Esophagus squamous epithelium (tissue), 5 donors: ENCODE data around the gene ACACA. TPM values are rescaled to one million over a fixed set of nuclear protein-coding genes. Genes with fewer than 3 reads are reported as not detected.
"Not testable (repeated sequence)": the region's sequence is repeated elsewhere in the genome, so short reads cannot be mapped to it uniquely, and the experiment has no call there.

ENCODE experiments used
- DNase-seq: peaks from one replicate; lab custom pipeline; 2025; lab: John Stamatoyannopoulos, UW
- H3K27ac ChIP-seq, 4 donors: fragments of 200-600 bp; sonication (generic); one replicate each; pipeline ENCODE4 v1.5.1; 2016 to 2019; ENCODE audit warnings: mild to moderate bottlenecking in 1 of 4
- H3K27me3 ChIP-seq, 4 donors: fragments of 200-600 bp; sonication (generic); 1 replicate in 3 of 4; 2 replicates in 1 of 4; pipeline versions ENCODE4 v1.5.1 to v1.6.0; 2017 to 2021; ENCODE audit warnings: antibody characterized with exemption in 1 of 4
- H3K36me3 ChIP-seq, 3 donors: fragments of 200-600 bp; sonication (generic); one replicate each; pipeline ENCODE4 v1.5.1; 2016 to 2019
- H3K4me1 ChIP-seq, 3 donors: fragments of 200-600 bp; sonication (generic); one replicate each; pipeline ENCODE4 v1.5.1; 2017 to 2019
- H3K4me3 ChIP-seq, 4 donors: fragments of 200-600 bp; sonication (generic); 1 replicate in 3 of 4; 2 replicates in 1 of 4; pipeline ENCODE4 v1.5.1; 2016 to 2019; ENCODE audit warnings: mild to moderate bottlenecking in 2 of 4, moderate library complexity in 1 of 4
- H3K9me3 ChIP-seq, 3 donors: fragments of 200-600 bp; sonication (generic); one replicate each; pipeline ENCODE4 v1.5.1; 2016 to 2019
- POLR2A ChIP-seq, 4 donors: fragments of 450-650 bp; IDR thresholded peaks; one replicate each; pipeline ENCODE4 v1.6.1; 2017; ENCODE audit warnings: antibody characterized with exemption in 4 of 4, mild to moderate bottlenecking in 4 of 4, moderate library complexity in 3 of 4
- WGBS, 2 donors: methylation state at CpG; one replicate each; pipeline ENCODE4 v1.1.5; 2018; 5-methylcytosine and 5-hydroxymethylcytosine counted together
- intact Hi-C: fragments of 100-400 bp; cut with DNase I; formaldehyde crosslinking; loops from one replicate; pipeline ENCODE4 v1.15.0; 2022
- total RNA-seq, 4 donors: library from RNA; depleted of rRNA; stranded (reverse); fragments of >200 nt; gene quantifications; one replicate each; pipeline ENCODE4 v1.1.0, GENCODE V29; 2016
- TF ChIP-seq, protein P1 (sequence below), 6 experiments: fragments of 450-650 bp in 4 of 6; fragments of 200-600 bp in 2 of 6; sonication (generic) in 2 of 6; IDR thresholded peaks; one replicate each; pipeline ENCODE4 v1.5.1; 2016 to 2019; ENCODE audit warnings: antibody characterized with exemption in 6 of 6, mild to moderate bottlenecking in 4 of 6, moderate library complexity in 4 of 6
- donor health status: DM: yes; HTN: yes; CAD: no.

The ACACA gene
- total RNA-seq, 4 donors from 2014 or later: 34.5 to 81.0 (median 55.8) TPM

DNA sequence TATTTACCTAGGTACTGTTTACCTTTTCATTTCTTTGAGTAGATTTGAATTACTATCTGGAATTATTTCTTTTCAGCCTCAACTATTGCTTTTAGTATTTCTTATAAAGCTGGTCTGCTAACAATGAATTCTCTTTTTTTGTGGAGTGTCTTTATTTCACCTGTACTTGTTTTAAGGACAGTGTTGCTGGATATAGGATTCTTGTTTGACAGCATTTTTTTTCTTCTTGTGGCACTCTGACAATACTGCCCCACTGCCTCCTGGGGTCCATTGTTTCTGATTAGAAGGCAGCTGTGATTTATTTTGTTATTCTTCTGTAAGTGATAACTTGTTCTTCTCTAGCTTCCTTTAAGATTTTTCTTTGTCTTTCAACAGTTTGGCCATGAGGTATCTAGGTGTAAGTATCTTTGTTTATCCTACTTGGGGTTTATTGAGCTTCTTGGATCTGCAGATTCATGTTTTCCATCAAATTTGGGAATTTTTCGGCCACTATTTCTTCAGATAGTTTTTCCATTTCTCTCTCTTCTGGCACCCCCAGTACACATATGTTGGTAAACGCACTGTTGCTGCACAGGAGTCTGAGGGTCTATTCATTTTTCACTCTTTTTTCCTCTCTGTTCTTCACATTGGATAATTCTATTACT lies 327.4 kb downstream of the ACACA start:
- intact Hi-C loops: no loop called here
- TF ChIP-seq POLR2A (IDR thresholded peaks at IDR 0.05): no peak
- TF ChIP-seq, protein P1, sequence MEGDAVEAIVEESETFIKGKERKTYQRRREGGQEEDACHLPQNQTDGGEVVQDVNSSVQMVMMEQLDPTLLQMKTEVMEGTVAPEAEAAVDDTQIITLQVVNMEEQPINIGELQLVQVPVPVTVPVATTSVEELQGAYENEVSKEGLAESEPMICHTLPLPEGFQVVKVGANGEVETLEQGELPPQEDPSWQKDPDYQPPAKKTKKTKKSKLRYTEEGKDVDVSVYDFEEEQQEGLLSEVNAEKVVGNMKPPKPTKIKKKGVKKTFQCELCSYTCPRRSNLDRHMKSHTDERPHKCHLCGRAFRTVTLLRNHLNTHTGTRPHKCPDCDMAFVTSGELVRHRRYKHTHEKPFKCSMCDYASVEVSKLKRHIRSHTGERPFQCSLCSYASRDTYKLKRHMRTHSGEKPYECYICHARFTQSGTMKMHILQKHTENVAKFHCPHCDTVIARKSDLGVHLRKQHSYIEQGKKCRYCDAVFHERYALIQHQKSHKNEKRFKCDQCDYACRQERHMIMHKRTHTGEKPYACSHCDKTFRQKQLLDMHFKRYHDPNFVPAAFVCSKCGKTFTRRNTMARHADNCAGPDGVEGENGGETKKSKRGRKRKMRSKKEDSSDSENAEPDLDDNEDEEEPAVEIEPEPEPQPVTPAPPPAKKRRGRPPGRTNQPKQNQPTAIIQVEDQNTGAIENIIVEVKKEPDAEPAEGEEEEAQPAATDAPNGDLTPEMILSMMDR (IDR thresholded peaks at IDR 0.05): no peak
- Histone ChIP-seq H3K4me3 (no peak overlapping the region), H3K9me3 (peaks cover 0 to 9% (median 0%) of the 10 kb centered on the region in 3 donors), H3K4me1 (no peaks in the 10 kb centered on the region), H3K27me3 (no peaks in the 10 kb centered on the region), H3K36me3 (no peaks in the 10 kb centered on the region), H3K27ac (no peak overlapping the region)
- DNase-seq: no peak
- WGBS, 2 donors: 87 to 90% methylated on average over 2 of the region's 2 CpGs

DNA sequence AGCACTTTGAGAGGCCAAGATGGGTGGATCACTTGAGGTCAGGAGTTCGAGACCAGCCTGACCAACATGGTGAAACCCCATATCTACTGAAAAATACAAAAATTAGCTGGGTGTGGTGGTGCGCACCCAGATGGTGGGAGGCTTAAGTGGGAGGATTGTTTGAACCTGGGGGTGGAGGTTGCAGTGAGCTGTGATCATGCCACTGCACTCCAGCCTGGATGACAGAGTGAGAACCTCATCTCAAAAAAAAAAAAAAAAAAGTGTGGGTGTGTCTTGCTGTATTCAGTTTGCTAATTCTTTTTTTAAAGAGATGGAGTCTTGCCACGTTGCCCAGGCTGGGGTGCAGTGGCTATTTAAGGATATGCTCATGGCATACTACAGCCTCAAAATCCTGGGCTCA lies 333.2 kb downstream of the ACACA start:
- DNase-seq, H3K27ac ChIP-seq, intact Hi-C loops, H3K9me3 ChIP-seq, H3K4me3 ChIP-seq, H3K27me3 ChIP-seq, H3K36me3 ChIP-seq, H3K4me1 ChIP-seq: not testable (repeated sequence)
- WGBS, 2 donors: 67 to 70% methylated on average over 3 of the region's 3 CpGs

DNA sequence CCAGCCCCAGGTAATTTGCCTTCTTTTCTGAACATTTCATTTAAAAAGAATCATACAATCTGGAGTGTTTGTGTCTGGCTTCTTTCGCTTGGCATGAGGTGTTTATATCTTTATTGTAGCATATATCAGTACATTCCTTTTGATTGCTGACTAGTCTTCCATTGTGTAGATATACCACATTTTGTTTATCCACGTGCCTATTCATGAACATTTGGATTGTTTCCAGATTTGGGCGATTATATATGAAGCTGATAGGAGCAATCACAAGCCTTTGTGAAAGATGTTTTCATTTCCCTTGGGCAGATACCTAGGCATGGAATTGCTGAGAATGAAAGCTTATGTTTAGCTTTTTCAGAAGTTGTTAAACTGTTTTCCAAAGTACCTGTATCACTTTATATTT lies 337.5 kb downstream of the ACACA start:
- Histone ChIP-seq H3K9me3 (no peaks in the 10 kb centered on the region), H3K27ac (no peak overlapping the region), H3K27me3 (peaks cover 0 to 50% (median 0%) of the 10 kb centered on the region in 4 donors), H3K36me3 (no peaks in the 10 kb centered on the region), H3K4me3 (no peak overlapping the region), H3K4me1 (peaks cover 0 to 12% (median 0%) of the 10 kb centered on the region in 3 donors)
- intact Hi-C loops: no loop called here
- no peak for DNase-seq
- TF ChIP-seq, protein P1 (IDR thresholded peaks at IDR 0.05): no peak
- TF ChIP-seq POLR2A (IDR thresholded peaks at IDR 0.05): no peak
- WGBS, 2 donors: 88 to 89% methylated on average over 3 of the region's 3 CpGs

DNA sequence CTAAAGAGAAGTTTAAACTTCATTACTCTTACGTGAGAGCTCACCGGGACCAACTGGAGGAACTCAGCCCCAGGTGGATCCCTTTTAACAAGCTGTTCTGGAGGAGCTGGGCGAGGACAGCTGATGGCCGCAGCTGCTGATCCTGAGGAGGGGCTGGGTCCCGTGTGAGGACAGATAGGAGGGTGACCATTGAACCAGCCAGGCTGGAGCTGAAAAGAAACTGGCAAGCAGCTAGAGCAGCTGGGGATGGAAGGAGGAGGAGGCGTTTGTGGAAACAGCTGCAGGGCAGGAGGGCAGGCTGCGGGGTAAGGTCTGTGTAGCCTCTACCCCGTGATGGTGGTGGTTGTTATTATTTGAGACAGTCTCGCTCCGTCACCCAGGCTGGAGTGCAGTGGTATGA lies 338.4 kb downstream of the ACACA start:
- Histone ChIP-seq H3K4me1 (peaks cover 0 to 12% (median 0%) of the 10 kb centered on the region in 3 donors), H3K27ac (no peak overlapping the region), H3K36me3 (no peaks in the 10 kb centered on the region), H3K9me3 (no peaks in the 10 kb centered on the region), H3K4me3 (no peak overlapping the region), H3K27me3 (peaks cover 0 to 50% (median 0%) of the 10 kb centered on the region in 4 donors)
- intact Hi-C loops: no loop called here
- WGBS, 2 donors: 63 to 66% methylated on average over 6 to 10 of the region's 10 CpGs
- no peak for DNase-seq
- TF ChIP-seq, protein P1 (IDR thresholded peaks at IDR 0.05): no peak

DNA sequence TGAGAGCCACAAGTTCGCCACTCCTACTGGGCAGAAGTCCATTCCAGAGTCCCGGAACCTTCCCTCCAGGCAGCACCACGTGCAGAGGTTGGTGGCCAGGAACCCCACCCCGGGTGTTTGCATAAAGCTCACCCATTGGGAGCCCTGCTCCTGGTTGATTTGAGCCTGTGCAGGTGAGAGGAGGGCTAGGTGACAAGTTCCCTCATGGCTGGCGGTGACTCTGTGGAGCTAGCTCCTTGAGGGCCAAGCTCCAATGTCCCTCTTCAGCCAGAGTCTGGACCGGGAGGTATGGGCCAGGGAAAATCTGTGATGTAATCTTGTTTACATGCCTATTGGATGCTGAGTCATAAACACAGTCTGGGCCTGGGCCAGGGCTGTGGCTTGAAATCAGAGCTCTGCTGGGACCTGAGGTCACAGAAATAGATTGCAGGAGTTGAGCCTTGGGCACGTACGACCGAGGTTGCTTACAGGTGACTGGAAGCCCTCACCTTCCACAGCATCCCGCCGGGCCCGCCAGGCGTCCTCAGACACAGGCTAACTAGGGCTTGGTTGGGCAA lies 339.0 kb downstream of the ACACA start:
- intact Hi-C loops: no loop called here
- peaks cover 0 to 12% (median 0%) of the 10 kb centered on the region in 3 donors for H3K4me1 ChIP-seq
- DNase-seq: no peak
- peaks cover 0 to 49% (median 0%) of the 10 kb centered on the region in 4 donors for H3K27me3 ChIP-seq
- no peaks in the 10 kb centered on the region for H3K36me3 ChIP-seq
- no peaks in the 10 kb centered on the region for H3K9me3 ChIP-seq
- H3K4me3 ChIP-seq: no peak overlapping the region
- no peak for TF ChIP-seq POLR2A (IDR thresholded peaks at IDR 0.05)
- TF ChIP-seq, protein P1 (IDR thresholded peaks at IDR 0.05): no peak
- WGBS, 2 donors: 37 to 57% methylated on average over 9 of the region's 13 CpGs
- no peak overlapping the region for H3K27ac ChIP-seq
